Measurements from ENCODE around the gene CLC. TPM values are rescaled to one million over a fixed set of nuclear protein-coding genes. Genes with fewer than 3 reads are reported as not detected.
"Not testable (repeated sequence)": the region's sequence is repeated elsewhere in the genome, so short reads cannot be mapped to it uniquely, and the experiment has no call there.

CLC gene
- total RNA-seq, 2 donors from 2014 or later, result not detected

- no peaks in the 10 kb centered on the region for H3K36me3 ChIP-seq
- no peaks in the 10 kb centered on the region for H3K4me1 ChIP-seq
- H3K27ac ChIP-seq, result no peak overlapping the region
- no peak for TF ChIP-seq CTCF (IDR thresholded peaks at IDR 0.05)
- H3K4me3 ChIP-seq, result no peak overlapping the region
- no peaks in the 10 kb centered on the region for H3K9me3 ChIP-seq
- DNase-seq (ENCODE audit: low spot score), result no peak
- H3K27me3 ChIP-seq, result no peaks in the 10 kb centered on the region
Measured at GRCh38 chr19:39696387-39696786, 41.4 kb downstream of the CLC start.

GRCh38 chr19:39695759-39696158, 42.1 kb downstream of the CLC start:
- no peaks in the 10 kb centered on the region for H3K9me3 ChIP-seq
- no peaks in the 10 kb centered on the region for H3K36me3 ChIP-seq
- H3K4me3 ChIP-seq, result no peak overlapping the region
- TF ChIP-seq CTCF (IDR thresholded peaks at IDR 0.05), result no peak
- H3K4me1 ChIP-seq, result no peaks in the 10 kb centered on the region
- H3K27me3 ChIP-seq, result no peaks in the 10 kb centered on the region
- no peak for DNase-seq (ENCODE audit: low spot score)
- no peak overlapping the region for H3K27ac ChIP-seq

- H3K4me1 ChIP-seq, result no peaks in the 10 kb centered on the region
- DNase-seq (ENCODE audit: low spot score), result no peak
- no peak overlapping the region for H3K27ac ChIP-seq
- no peak for TF ChIP-seq CTCF (IDR thresholded peaks at IDR 0.05)
- H3K27me3 ChIP-seq, result no peaks in the 10 kb centered on the region
- no peaks in the 10 kb centered on the region for H3K36me3 ChIP-seq
- H3K9me3 ChIP-seq, result no peaks in the 10 kb centered on the region
- no peak overlapping the region for H3K4me3 ChIP-seq
Measured at GRCh38 chr19:39692822-39693221, 45.0 kb downstream of the CLC start.

- TF ChIP-seq CTCF (IDR thresholded peaks at IDR 0.05), result no peak
- DNase-seq (ENCODE audit: low spot score), result no peak
Measured at GRCh38 chr19:39692166-39692565, 45.7 kb downstream of the CLC start.

GRCh38 chr19:39688637-39689036, 49.2 kb downstream of the CLC start:
- not testable (repeated sequence) for H3K27me3 ChIP-seq; H3K4me1 ChIP-seq; H3K9me3 ChIP-seq; H3K4me3 ChIP-seq; H3K36me3 ChIP-seq; DNase-seq (ENCODE audit: low spot score); H3K27ac ChIP-seq

More at GRCh38 chr19:39692166-39692565, 45.7 kb downstream of the CLC start:
- no peaks in the 10 kb centered on the region for H3K27me3 ChIP-seq
- H3K4me1 ChIP-seq, result no peaks in the 10 kb centered on the region
- no peak overlapping the region for H3K4me3 ChIP-seq
- H3K36me3 ChIP-seq, result no peaks in the 10 kb centered on the region
- H3K9me3 ChIP-seq, result no peaks in the 10 kb centered on the region
- H3K27ac ChIP-seq, result no peak overlapping the region

- Histone ChIP-seq H3K4me1 (no peaks in the 10 kb centered on the region), H3K27me3 (no peaks in the 10 kb centered on the region), H3K9me3 (no peaks in the 10 kb centered on the region), H3K4me3 (no peak overlapping the region), H3K27ac (no peak overlapping the region), H3K36me3 (no peaks in the 10 kb centered on the region)
- TF ChIP-seq CTCF (IDR thresholded peaks at IDR 0.05), result no peak
- DNase-seq (ENCODE audit: low spot score), result no peak
Measured at GRCh38 chr19:39686739-39687138, 51.1 kb downstream of the CLC start.
